HUES64 (cell line): ENCODE results near the gene TYROBP. TPM values are rescaled to one million over a fixed set of nuclear protein-coding genes. Genes with fewer than 3 reads are reported as not detected.
"Not testable (repeated sequence)": the region's sequence is repeated elsewhere in the genome, so short reads cannot be mapped to it uniquely, and the experiment has no call there.

Experiments
- H3K27ac ChIP-seq: 2 replicates; pipeline ENCODE4 v1.7.0; 2013; ENCODE audit warnings: low read depth, low read length, inconsistent platforms
- H3K27me3 ChIP-seq: 2 replicates; pipeline ENCODE4 v1.6.1; 2013; ENCODE audit warnings: mild to moderate bottlenecking, low read length; ENCODE audit not compliant: insufficient read depth
- H3K36me3 ChIP-seq: 2 replicates; pipeline ENCODE4 v1.6.1; 2013; ENCODE audit warnings: mild to moderate bottlenecking, low read length; ENCODE audit not compliant: insufficient read depth
- H3K4me1 ChIP-seq: 2 replicates; pipeline ENCODE4 v1.6.1; 2013; ENCODE audit warnings: mild to moderate bottlenecking, low read length, moderate library complexity; ENCODE audit not compliant: insufficient read depth
- H3K4me3 ChIP-seq: 2 replicates; pipeline ENCODE4 v1.5.1; 2013; ENCODE audit warnings: mild to moderate bottlenecking, low read length, moderate library complexity
- H3K9ac ChIP-seq: 2 replicates; pipeline ENCODE4 v1.6.1; 2013; ENCODE audit warnings: mild to moderate bottlenecking, low read depth, low read length
- H3K9me3 ChIP-seq: 2 replicates; pipeline ENCODE4 v1.6.1; 2013; ENCODE audit warnings: low read depth, low read length; ENCODE audit not compliant: insufficient read depth
- WGBS: fragments of 150-250, 120-280 bp; methylation state at CpG from one replicate; pipeline ENCODE4 v1.1.7; 2013; ENCODE audit warnings: missing lambda C conversion rate; 5-methylcytosine and 5-hydroxymethylcytosine counted together
- polyA plus RNA-seq, 2 experiments: library from polyadenylated mRNA; stranded (reverse); fragments of 50-300 nt; gene quantifications; one replicate each; pipeline ENCODE4 v1.2.3, GENCODE V29; 2013

Gene TYROBP
- not detected for polyA plus RNA-seq (2013, experiment 1 of 2)
- not detected for polyA plus RNA-seq (2013, experiment 2 of 2)

GRCh38 chr19:35908010-35908441 is at the start of gene TYROBP:
Gene TYROBP, minus strand, starts transcription at chr19:35908295. Its CDS starts 67 bp downstream, at chr19:35908228.
- Histone ChIP-seq H3K36me3 (no peaks in the 10 kb centered on the region), H3K27ac (no peak within 1 kb of the TSS), H3K9ac (no peak within 1 kb of the TSS), H3K27me3 (0 out of 2 replicates have a peak, but pooled peaks cover 3% of the 10 kb centered on the region), H3K4me3 (no peak within 1 kb of the TSS), H3K9me3 (no peaks in the 10 kb centered on the region), H3K4me1 (peaks cover 5% of the 10 kb centered on the region; the same call in 1 of the 2 replicates)
- WGBS: 84% methylated on average over 9 of the region's 9 CpGs

GRCh38 chr19:35957411-35957810 is 49.3 kb upstream of the TYROBP start:
- H3K36me3 ChIP-seq, H3K9ac ChIP-seq, H3K9me3 ChIP-seq, H3K4me1 ChIP-seq, H3K4me3 ChIP-seq, H3K27ac ChIP-seq: not testable (repeated sequence)
- 75% methylated on average over 8 of the region's 8 CpGs for WGBS
- peaks cover 44% of the 10 kb centered on the region for H3K27me3 ChIP-seq

GRCh38 chr19:35955881-35956634 is 48.0 kb upstream of the TYROBP start:
- H3K9ac ChIP-seq: no peak overlapping the region
- no peaks in the 10 kb centered on the region for H3K36me3 ChIP-seq
- peaks cover 40% of the 10 kb centered on the region for H3K27me3 ChIP-seq
- H3K4me3 ChIP-seq: no peak overlapping the region
- no peaks in the 10 kb centered on the region for H3K4me1 ChIP-seq
- 0 out of 2 replicates have a peak, but pooled peaks cover 3% of the 10 kb centered on the region for H3K9me3 ChIP-seq
- H3K27ac ChIP-seq: no peak overlapping the region
- 77% methylated on average over 4 of the region's 6 CpGs for WGBS

GRCh38 chr19:35949131-35949530 is 41.0 kb upstream of the TYROBP start:
- Histone ChIP-seq H3K9me3 (no peaks in the 10 kb centered on the region), H3K27me3 (no peaks in the 10 kb centered on the region; the same call in 1 of the 2 replicates), H3K9ac (no peak overlapping the region), H3K36me3 (no peaks in the 10 kb centered on the region; the same call in 1 of the 2 replicates), H3K4me3 (no peak overlapping the region), H3K4me1 (no peaks in the 10 kb centered on the region), H3K27ac (no peak overlapping the region)
- 74% methylated on average over 2 of the region's 2 CpGs for WGBS

- H3K9me3 ChIP-seq: no peaks in the 10 kb centered on the region
- H3K4me1 ChIP-seq: no peaks in the 10 kb centered on the region
- peaks cover 5% of the 10 kb centered on the region for H3K36me3 ChIP-seq
- H3K27ac ChIP-seq: no peak overlapping the region
- 92% methylated on average over 4 of the region's 4 CpGs for WGBS
- H3K4me3 ChIP-seq: no peak overlapping the region
- H3K27me3 ChIP-seq: no peaks in the 10 kb centered on the region
- no peak overlapping the region for H3K9ac ChIP-seq
Observed at GRCh38 chr19:35946203-35946602, 38.1 kb upstream of the TYROBP start.

- no peaks in the 10 kb centered on the region for H3K27me3 ChIP-seq
- 94% methylated on average over 11 of the region's 11 CpGs for WGBS
- H3K4me1 ChIP-seq: no peaks in the 10 kb centered on the region
- H3K36me3 ChIP-seq: peaks cover 9% of the 10 kb centered on the region
- H3K4me3 ChIP-seq: no peak overlapping the region
- no peak overlapping the region for H3K27ac ChIP-seq
- no peaks in the 10 kb centered on the region for H3K9me3 ChIP-seq
- H3K9ac ChIP-seq: no peak overlapping the region
Observed at GRCh38 chr19:35945121-35945790, 37.2 kb upstream of the TYROBP start.

GRCh38 chr19:35944556-35944955 is 36.5 kb upstream of the TYROBP start:
- WGBS: 96% methylated on average over 52 of the region's 52 CpGs
- no peaks in the 10 kb centered on the region for H3K9me3 ChIP-seq
- no peaks in the 10 kb centered on the region for H3K27me3 ChIP-seq
- no peak overlapping the region for H3K9ac ChIP-seq
- H3K4me1 ChIP-seq: no peaks in the 10 kb centered on the region
- no peak overlapping the region for H3K27ac ChIP-seq
- H3K4me3 ChIP-seq: no peak overlapping the region
- H3K36me3 ChIP-seq: peaks cover 14% of the 10 kb centered on the region

GRCh38 chr19:35943321-35944301 is 35.5 kb upstream of the TYROBP start:
- WGBS: 92% methylated on average over 9 of the region's 9 CpGs
- no peaks in the 10 kb centered on the region for H3K9me3 ChIP-seq
- H3K27ac ChIP-seq: no peak overlapping the region
- H3K4me3 ChIP-seq: no peak overlapping the region
- H3K9ac ChIP-seq: no peak overlapping the region
- no peaks in the 10 kb centered on the region for H3K27me3 ChIP-seq
- no peaks in the 10 kb centered on the region for H3K4me1 ChIP-seq
- peaks cover 14% of the 10 kb centered on the region for H3K36me3 ChIP-seq

GRCh38 chr19:35942235-35942634 is 34.1 kb upstream of the TYROBP start:
- Histone ChIP-seq H3K9ac (no peak overlapping the region), H3K27ac (no peak overlapping the region), H3K9me3 (no peaks in the 10 kb centered on the region), H3K36me3 (peaks cover 14% of the 10 kb centered on the region), H3K27me3 (no peaks in the 10 kb centered on the region), H3K4me3 (no peak overlapping the region), H3K4me1 (no peaks in the 10 kb centered on the region)
- 97% methylated on average over 3 of the region's 3 CpGs for WGBS

- H3K9me3 ChIP-seq: no peaks in the 10 kb centered on the region
- no peak overlapping the region for H3K4me3 ChIP-seq
- no peak overlapping the region for H3K27ac ChIP-seq
- no peaks in the 10 kb centered on the region; the same call in 1 of the 2 replicates for H3K4me1 ChIP-seq
- H3K27me3 ChIP-seq: no peaks in the 10 kb centered on the region
- 90% methylated on average over 4 of the region's 4 CpGs for WGBS
- peaks cover 14% of the 10 kb centered on the region for H3K36me3 ChIP-seq
- H3K9ac ChIP-seq: no peak overlapping the region
Observed at GRCh38 chr19:35940839-35941238, 32.7 kb upstream of the TYROBP start.
